HG03095 (cell line): ENCODE data around the gene CRTAP.
"Not testable (repeated sequence)": the region's sequence is repeated elsewhere in the genome, so short reads cannot be mapped to it uniquely, and the experiment has no call there.

Experiments used
- ATAC-seq: cut with Tn5 transposase; IDR thresholded peaks from one replicate; pipeline ENCODE4 v1.9.1; 2021; ENCODE audit warnings: moderate library complexity; ENCODE audit not compliant: unreplicated experiment

The CRTAP gene

GRCh38 chr3:33173103-33173502, 59.3 kb downstream of the CRTAP start:
- ATAC-seq: no peak

- no peak for ATAC-seq
Measured at GRCh38 chr3:33173672-33174071, 59.9 kb downstream of the CRTAP start.

DNA sequence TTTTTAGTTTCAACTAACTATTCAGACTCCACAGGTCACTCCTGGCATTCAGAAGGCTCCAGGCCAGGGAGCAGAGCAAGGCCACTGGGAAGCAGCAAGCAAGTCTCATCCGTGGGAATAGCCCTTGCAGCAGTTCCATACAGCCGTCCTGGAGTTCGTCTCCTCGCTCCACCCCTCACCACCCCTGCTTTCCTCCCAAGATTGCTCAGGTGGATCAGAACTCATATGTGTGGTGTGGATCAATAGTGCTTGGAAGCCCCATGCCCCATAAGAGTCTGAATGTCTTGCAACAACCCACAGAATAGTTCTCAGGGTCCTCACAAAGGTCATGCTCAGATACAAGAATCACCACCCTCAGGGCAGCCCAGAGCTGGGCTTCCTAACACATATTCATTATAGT, 60.3 kb downstream of the CRTAP start:
- ATAC-seq: no peak

DNA sequence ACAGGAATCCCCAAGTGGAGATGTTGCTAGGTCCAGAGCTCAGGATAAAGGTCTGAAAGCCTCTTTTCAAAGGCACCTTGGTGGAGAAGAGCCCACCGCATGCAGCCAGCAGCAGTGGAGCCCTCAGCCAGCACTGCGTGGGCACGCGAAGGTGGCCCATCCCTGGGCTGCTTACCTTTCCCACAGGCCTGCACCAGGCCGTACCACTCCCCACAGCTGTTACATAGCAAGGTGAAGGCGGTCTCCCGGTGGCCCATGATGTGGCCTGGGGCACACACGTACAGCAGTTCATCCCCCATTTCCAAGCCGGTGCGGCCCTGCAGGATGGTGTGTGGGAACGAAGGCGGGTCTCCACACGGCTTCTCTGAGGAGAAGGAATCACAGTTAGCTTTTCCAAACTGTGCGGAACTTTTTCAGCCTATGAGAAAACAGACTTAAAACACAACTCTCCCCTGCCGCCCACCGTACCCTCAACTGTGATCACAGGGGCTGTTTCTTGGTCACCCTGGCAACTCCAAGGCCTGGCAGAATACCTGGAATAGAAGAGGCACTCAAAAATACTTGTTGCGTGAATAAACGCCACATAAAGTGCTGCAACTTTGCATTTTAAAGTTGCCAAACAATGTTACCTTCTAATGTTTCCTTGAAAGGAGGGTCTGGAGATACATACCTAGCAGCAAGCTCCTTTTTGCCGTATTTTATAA, 61.0 kb downstream of the CRTAP start:
- ATAC-seq: no peak

- no peak for ATAC-seq
Measured at GRCh38 chr3:33179132-33179531, 65.3 kb downstream of the CRTAP start.

GRCh38 chr3:33181229-33181628, 67.4 kb downstream of the CRTAP start:
- no peak for ATAC-seq

DNA sequence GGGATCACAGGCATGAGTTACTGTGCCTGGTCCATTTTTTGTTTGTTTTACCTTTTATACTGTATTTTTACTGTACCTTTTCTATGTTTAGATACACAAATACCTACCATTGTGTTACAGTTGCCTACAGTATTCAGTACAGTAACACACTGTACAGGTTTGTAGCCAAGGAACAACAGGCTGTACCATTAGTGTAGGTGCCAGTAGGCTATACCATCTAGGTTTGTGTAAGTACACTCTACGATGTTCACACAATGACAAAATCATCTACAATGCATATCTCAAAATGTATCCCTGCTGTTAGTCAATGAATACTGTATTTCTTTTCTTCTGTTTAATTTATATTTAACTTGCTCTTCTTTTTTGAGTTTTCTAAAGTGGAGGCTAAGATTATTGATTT, 67.8 kb downstream of the CRTAP start:
- not testable (repeated sequence) for ATAC-seq

GRCh38 chr3:33184863-33185262, 71.0 kb downstream of the CRTAP start:
- no peak for ATAC-seq

DNA sequence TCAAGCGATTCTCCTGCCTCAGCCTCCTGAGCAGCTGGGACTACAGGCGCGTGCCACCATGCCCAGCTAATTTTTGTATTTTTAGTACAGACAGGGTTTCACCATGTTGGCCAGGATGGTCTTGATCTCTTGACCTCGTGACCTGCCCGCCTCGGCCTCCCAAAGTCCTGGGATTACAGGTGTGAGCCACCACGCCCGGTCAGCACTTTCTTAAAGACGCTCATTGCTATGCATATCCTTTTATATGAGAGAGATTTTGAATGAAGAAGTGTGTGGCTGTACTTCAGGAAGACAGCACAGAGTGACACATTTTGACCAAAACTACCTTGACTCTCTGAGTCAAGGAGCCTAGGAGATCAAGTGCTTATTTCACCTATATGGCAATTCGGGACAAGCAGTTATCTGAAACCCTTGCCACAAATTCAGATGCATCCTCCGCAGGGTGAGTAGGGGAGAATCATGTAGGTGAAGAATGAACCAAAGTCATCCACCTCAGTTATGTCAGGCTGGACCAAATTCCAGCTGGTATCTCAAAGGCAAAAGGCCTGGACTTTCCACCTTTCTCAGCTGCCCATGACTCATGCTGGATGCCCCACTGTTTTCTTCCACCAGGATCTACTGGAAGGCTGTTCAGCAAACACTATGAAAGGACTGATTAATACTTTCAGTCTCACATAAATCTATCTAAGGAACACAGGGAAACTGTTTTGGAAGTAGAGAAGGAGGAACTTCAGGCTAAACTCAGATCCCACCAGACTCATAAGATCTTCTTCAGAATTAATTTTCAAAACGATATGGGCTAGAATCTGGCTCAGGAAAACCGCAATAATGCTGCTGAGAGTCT, 72.9 kb downstream of the CRTAP start:
- ATAC-seq: no peak

DNA sequence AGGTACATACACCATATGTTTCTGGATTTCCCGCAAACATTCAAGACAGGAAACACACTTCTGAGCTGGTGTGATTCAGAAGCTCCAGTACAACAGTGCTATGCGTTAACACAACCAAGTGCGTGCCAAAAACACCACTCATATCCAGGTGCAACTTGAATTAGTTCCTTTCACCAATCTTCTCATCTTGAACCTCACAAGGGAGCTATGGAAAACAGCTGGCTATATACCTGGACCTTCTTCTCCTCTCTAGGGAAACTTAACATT, 73.5 kb downstream of the CRTAP start:
- no peak for ATAC-seq

DNA sequence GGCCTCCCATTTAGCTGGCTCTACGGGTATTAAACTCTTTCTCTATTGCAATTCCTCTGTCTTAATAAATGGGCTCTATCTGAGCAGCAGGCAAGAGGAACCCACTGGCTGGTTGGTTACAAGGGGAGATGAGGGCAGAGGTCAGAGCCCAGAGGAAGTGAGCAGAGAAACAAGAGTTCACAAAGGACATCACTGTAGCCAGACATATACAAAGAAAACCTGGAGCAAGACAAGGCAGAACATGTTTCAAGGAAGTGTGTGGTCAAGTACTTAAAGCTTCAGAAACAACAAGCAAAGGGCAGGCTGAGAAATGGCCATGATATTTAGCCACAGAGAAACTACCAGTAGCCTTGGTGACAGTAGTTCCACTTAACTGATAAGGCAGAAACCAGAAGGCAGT, 80.5 kb downstream of the CRTAP start:
- no peak for ATAC-seq

- no peak for ATAC-seq
Measured at GRCh38 chr3:33196538-33196937, 82.7 kb downstream of the CRTAP start.
